SK-N-MC (cell line): Measurements from ENCODE around the gene DTWD2.

Experiments used
- EZH2 ChIP-seq: fragments of 200-600 bp; sonication (generic); IDR thresholded peaks from one replicate; pipeline ENCODE4 v1.6.1; 2017; ENCODE audit warnings: antibody characterized with exemption
- FOXP2 ChIP-seq: optimal IDR thresholded peaks from 2 replicates; pipeline ENCODE3; 2011; ENCODE audit warnings: mild to moderate bottlenecking, moderate library complexity; ENCODE audit not compliant: insufficient read depth; ENCODE audit errors: extremely low read length, control extremely low read depth
- POLR2AphosphoS5 ChIP-seq: IDR thresholded peaks from 2 replicates; pipeline ENCODE4 v1.6.1; 2012; ENCODE audit warnings: mild to moderate bottlenecking, low read depth, low read length, borderline replicate concordance

DNA sequence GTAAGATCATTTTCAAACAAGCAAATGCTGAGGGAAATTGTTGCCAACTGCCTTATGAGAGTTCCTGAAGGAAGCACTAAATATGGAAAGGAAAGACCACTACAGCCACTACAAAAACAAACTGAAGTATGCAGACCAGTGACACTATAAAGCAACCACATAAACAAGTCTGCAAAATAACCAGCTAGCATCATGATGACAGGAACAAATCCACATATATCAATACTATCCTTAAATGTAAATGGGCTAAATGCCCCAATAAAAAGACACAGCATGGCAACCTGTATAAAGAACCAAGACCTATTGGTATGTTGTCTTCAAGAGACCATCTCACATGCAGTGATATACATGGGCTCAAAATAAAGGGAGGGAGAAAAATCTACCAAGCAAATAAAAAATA is 113.2 kb downstream of the DTWD2 start:
- TF ChIP-seq EZH2 (no peak), POLR2AphosphoS5 (no peak), FOXP2 (no peak)
